ENCODE results near the gene TAS2R31.
"Not testable (repeated sequence)": the region's sequence is repeated elsewhere in the genome, so short reads cannot be mapped to it uniquely, and the experiment has no call there.

DNA sequence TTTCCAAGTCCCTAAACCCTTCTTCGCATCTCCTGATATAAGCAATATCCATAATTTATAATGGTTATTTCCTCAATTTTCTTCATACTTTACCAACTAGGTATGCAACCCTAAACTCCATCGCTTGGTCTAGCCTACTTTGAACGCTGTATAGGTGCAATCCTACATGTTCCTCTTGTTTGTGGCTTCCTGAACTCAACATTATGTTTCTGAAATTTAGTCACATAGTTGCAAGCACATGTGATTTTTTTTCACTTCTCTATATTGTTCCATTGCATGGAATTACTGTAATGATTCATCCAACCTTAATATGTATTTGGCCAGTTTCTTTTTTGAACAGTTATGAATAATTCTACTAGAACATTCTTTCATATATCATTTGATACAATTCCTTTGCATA, 2.8 kb upstream of the TAS2R31 start:
- not testable (repeated sequence) for TF ChIP-seq EZH2 (IDR thresholded peaks at IDR 0.05; ENCODE audit: insufficient read depth, low read length)
- TF ChIP-seq, protein P1, sequence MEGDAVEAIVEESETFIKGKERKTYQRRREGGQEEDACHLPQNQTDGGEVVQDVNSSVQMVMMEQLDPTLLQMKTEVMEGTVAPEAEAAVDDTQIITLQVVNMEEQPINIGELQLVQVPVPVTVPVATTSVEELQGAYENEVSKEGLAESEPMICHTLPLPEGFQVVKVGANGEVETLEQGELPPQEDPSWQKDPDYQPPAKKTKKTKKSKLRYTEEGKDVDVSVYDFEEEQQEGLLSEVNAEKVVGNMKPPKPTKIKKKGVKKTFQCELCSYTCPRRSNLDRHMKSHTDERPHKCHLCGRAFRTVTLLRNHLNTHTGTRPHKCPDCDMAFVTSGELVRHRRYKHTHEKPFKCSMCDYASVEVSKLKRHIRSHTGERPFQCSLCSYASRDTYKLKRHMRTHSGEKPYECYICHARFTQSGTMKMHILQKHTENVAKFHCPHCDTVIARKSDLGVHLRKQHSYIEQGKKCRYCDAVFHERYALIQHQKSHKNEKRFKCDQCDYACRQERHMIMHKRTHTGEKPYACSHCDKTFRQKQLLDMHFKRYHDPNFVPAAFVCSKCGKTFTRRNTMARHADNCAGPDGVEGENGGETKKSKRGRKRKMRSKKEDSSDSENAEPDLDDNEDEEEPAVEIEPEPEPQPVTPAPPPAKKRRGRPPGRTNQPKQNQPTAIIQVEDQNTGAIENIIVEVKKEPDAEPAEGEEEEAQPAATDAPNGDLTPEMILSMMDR (IDR thresholded peaks at IDR 0.05; ENCODE audit: insufficient read depth, low read depth, low read length), result not testable (repeated sequence)

Measured in astrocyte (in vitro differentiated cells and primary cell).